Measurements from ENCODE around the gene TRIO. TPM values are rescaled to one million over a fixed set of nuclear protein-coding genes. Genes with fewer than 3 reads are reported as not detected.

TRIO gene
- total RNA-seq, 1 donor, result 410 TPM

DNA sequence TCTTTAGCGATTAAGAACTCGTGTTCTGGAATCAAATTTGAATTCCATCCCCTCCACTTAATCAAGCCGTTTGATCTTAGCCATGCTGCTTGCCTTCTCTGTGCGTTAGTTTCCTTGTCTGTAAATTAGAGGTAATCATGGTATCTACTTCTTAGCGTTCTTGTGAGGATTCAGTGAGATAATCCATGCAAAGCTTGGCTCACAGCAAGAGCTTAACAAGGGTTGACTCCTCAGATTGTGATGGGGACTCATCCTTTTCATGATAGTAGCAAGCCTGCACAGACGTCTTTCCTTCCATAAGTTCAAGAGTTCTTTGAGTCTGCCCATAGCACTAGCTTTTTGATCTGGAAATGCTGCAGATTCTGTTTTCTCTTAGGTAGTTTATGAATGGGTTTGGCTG is 72.8 kb downstream of the TRIO start:
- no peak for DNase-seq (ENCODE audit: low read depth)
- H3K4me3 ChIP-seq (ENCODE audit: low read depth, low read length), result no peak overlapping the region
- TF ChIP-seq, protein P1, sequence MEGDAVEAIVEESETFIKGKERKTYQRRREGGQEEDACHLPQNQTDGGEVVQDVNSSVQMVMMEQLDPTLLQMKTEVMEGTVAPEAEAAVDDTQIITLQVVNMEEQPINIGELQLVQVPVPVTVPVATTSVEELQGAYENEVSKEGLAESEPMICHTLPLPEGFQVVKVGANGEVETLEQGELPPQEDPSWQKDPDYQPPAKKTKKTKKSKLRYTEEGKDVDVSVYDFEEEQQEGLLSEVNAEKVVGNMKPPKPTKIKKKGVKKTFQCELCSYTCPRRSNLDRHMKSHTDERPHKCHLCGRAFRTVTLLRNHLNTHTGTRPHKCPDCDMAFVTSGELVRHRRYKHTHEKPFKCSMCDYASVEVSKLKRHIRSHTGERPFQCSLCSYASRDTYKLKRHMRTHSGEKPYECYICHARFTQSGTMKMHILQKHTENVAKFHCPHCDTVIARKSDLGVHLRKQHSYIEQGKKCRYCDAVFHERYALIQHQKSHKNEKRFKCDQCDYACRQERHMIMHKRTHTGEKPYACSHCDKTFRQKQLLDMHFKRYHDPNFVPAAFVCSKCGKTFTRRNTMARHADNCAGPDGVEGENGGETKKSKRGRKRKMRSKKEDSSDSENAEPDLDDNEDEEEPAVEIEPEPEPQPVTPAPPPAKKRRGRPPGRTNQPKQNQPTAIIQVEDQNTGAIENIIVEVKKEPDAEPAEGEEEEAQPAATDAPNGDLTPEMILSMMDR (IDR thresholded peaks at IDR 0.05; ENCODE audit: insufficient read depth, low read depth, low read length), result no peak

GRCh38 chr5:14216372-14216771 is 73.2 kb downstream of the TRIO start:
- H3K4me3 ChIP-seq (ENCODE audit: low read depth, low read length), result no peak overlapping the region
- DNase-seq (ENCODE audit: low read depth), result no peak
- TF ChIP-seq, protein P1 (IDR thresholded peaks at IDR 0.05; ENCODE audit: insufficient read depth, low read depth, low read length), result no peak

GRCh38 chr5:14216902-14217301 is 73.8 kb downstream of the TRIO start:
- H3K4me3 ChIP-seq (ENCODE audit: low read depth, low read length), result no peak overlapping the region
- no peak for DNase-seq (ENCODE audit: low read depth)
- TF ChIP-seq, protein P1 (IDR thresholded peaks at IDR 0.05; ENCODE audit: insufficient read depth, low read depth, low read length), result no peak

DNA sequence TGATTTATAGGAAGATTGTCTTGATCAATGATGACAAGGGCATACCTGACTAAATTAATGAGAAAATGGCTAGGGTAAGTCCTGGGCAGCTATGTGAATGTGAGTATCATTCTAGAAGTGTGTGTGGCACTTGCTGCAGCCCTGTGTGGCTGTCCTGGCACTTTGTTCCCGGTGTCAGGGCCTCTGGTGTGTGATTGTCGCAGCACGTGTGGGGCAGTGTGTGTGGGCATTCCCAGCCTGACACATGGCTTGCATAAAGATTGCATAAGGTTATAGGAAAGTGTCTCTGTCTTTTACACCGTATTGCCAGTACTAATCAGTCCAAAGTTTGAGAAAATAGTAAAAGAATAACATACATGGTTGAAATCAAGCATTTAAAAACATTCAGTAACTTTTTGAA is 74.4 kb downstream of the TRIO start:
- DNase-seq (ENCODE audit: low read depth), result no peak
- H3K4me3 ChIP-seq (ENCODE audit: low read depth, low read length), result no peak overlapping the region
- TF ChIP-seq, protein P1 (IDR thresholded peaks at IDR 0.05; ENCODE audit: insufficient read depth, low read depth, low read length), result no peak

- TF ChIP-seq, protein P1 (IDR thresholded peaks at IDR 0.05; ENCODE audit: insufficient read depth, low read depth, low read length), result no peak
- no peak overlapping the region for H3K4me3 ChIP-seq (ENCODE audit: low read depth, low read length)
- DNase-seq (ENCODE audit: low read depth), result no peak
These were observed 74.9 kb downstream of the TRIO start for GRCh38 chr5:14218011-14218410.

- DNase-seq (ENCODE audit: low read depth), result no peak
- no peak overlapping the region for H3K4me3 ChIP-seq (ENCODE audit: low read depth, low read length)
- TF ChIP-seq, protein P1 (IDR thresholded peaks at IDR 0.05; ENCODE audit: insufficient read depth, low read depth, low read length), result no peak
These were observed 75.3 kb downstream of the TRIO start for GRCh38 chr5:14218480-14218879.

DNA sequence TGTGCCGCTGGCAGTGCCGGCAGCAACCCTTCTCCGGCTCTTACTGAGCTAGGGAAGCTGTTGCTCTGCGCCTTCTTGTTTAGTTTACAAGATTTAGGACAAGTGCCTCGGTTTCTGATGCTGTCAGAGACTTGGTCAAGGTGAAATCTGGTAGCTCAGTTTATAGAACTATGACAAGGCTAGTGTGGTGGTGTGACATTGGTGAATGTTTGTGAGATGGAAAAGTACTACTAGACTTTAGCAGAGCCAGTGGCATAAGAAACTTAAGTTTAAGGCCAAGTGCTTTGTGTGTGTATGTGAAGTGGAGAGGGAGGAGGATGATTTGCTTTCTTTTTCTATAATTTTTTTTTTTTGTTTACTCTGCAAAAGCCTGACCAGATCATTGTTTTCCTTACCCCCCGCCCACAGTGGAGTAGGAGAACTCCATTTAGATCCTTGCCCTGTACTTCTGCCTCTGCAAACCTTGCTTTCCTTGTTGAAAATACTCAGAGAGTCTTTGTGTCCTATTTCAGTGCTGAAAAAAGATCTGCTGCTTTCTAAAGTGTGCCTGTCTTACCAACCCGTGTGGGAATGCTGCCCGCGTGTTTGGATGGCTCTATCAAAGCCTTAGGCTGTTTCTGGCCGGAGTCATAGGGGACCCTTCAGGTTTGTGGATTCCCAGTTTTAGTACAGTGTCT is 75.9 kb downstream of the TRIO start:
- DNase-seq (ENCODE audit: low read depth), result peak; percentile 38
- no peak overlapping the region for H3K4me3 ChIP-seq (ENCODE audit: low read depth, low read length)
- TF ChIP-seq, protein P1 (IDR thresholded peaks at IDR 0.05; ENCODE audit: insufficient read depth, low read depth, low read length), result no peak
